ENCODE measurements around the gene TRIM42.

DNA sequence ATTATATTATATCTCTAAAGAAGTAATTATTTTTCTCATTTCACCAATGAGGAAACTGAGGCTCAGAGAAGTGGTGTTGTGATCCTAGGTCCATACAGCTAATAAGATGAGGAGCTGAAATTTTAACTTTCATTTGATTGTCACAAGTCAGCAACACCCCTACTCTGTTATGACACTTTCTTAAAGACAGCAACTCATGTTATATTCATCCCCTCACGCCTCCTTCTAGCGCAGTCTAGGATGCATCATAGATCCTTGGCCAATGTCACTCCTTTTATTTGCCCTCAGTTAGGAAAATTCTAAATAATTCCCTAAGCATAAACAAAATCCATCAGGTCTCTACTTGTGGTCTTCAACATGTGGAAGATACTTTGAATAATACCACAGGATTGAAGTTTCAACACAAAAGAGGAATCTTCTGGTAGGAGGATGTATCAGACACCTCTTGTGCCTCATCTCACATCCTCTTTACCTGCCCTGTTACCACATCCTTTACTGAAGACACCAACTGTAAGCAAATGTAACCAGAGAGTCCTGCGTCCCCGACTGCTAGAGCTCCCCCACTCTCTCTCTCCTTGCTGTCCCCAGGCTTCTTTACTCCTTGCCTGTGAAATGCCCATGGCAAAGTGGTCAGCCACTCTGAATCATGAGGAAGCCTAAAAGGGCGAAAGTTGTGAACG lies 53.7 kb downstream of the TRIM42 start:
- TF ChIP-seq, protein P1, sequence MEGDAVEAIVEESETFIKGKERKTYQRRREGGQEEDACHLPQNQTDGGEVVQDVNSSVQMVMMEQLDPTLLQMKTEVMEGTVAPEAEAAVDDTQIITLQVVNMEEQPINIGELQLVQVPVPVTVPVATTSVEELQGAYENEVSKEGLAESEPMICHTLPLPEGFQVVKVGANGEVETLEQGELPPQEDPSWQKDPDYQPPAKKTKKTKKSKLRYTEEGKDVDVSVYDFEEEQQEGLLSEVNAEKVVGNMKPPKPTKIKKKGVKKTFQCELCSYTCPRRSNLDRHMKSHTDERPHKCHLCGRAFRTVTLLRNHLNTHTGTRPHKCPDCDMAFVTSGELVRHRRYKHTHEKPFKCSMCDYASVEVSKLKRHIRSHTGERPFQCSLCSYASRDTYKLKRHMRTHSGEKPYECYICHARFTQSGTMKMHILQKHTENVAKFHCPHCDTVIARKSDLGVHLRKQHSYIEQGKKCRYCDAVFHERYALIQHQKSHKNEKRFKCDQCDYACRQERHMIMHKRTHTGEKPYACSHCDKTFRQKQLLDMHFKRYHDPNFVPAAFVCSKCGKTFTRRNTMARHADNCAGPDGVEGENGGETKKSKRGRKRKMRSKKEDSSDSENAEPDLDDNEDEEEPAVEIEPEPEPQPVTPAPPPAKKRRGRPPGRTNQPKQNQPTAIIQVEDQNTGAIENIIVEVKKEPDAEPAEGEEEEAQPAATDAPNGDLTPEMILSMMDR (IDR thresholded peaks at IDR 0.05; ENCODE audit: insufficient read depth, low read length) = no peak
- no peak for TF ChIP-seq POLR2AphosphoS5 (IDR thresholded peaks at IDR 0.05; ENCODE audit: low read depth)
- no peak for TF ChIP-seq GABPA (IDR thresholded peaks at IDR 0.05; ENCODE audit: low read depth)
- TF ChIP-seq, protein P2, sequence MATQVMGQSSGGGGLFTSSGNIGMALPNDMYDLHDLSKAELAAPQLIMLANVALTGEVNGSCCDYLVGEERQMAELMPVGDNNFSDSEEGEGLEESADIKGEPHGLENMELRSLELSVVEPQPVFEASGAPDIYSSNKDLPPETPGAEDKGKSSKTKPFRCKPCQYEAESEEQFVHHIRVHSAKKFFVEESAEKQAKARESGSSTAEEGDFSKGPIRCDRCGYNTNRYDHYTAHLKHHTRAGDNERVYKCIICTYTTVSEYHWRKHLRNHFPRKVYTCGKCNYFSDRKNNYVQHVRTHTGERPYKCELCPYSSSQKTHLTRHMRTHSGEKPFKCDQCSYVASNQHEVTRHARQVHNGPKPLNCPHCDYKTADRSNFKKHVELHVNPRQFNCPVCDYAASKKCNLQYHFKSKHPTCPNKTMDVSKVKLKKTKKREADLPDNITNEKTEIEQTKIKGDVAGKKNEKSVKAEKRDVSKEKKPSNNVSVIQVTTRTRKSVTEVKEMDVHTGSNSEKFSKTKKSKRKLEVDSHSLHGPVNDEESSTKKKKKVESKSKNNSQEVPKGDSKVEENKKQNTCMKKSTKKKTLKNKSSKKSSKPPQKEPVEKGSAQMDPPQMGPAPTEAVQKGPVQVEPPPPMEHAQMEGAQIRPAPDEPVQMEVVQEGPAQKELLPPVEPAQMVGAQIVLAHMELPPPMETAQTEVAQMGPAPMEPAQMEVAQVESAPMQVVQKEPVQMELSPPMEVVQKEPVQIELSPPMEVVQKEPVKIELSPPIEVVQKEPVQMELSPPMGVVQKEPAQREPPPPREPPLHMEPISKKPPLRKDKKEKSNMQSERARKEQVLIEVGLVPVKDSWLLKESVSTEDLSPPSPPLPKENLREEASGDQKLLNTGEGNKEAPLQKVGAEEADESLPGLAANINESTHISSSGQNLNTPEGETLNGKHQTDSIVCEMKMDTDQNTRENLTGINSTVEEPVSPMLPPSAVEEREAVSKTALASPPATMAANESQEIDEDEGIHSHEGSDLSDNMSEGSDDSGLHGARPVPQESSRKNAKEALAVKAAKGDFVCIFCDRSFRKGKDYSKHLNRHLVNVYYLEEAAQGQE (IDR thresholded peaks at IDR 0.05; ENCODE audit: insufficient replicate concordance, low read depth) = no peak
